Measurements from ENCODE around the gene PTPRD. TPM values are rescaled to one million over a fixed set of nuclear protein-coding genes. Genes with fewer than 3 reads are reported as not detected.

PTPRD gene
- total RNA-seq, 1 donor from 2014 or later = 6.1 TPM

DNA sequence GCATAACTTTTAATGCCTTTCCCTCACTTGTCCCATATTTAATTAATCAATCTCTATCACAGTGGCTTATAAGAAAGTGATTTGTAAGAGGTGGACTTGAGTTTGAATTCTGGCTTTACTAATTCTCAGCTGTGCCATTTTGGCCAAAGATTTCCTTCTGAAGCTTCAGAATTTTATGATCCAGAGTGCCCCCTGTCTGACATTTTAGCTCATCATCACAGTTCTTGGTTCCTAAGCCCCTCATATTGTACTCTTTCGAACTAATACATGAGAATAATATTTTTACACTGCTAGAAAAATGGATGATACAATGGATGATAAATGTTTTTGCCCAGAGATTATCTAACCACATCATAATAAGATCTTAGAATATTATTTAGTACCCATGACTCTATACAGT is 1014.1 kb downstream of the PTPRD start:
- intact Hi-C loops (cut with micrococcal nuclease) = no loop called here
- ATAC-seq = no peak
- no peak for DNase-seq

DNA sequence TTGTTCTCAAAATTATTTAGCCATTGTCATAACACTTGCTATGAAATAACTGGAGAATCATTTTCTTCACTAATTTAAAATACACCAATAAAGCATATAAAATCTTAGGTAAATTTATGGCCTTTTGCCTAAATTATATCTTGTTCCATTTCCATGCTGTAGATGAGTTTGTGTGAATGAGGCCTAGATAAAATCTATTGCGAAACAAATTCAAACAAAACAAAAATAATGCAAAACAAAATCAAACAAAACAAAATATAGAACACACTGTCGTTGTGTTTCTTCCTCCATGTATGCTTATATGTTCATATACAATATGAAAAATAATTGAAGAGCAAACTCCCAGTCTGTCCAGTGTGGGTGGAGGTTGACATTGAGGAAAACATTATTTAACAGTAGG is 1020.7 kb downstream of the PTPRD start:
- ATAC-seq (no peak), DNase-seq (no peak)
- intact Hi-C loops (cut with micrococcal nuclease) = no loop called here

DNA sequence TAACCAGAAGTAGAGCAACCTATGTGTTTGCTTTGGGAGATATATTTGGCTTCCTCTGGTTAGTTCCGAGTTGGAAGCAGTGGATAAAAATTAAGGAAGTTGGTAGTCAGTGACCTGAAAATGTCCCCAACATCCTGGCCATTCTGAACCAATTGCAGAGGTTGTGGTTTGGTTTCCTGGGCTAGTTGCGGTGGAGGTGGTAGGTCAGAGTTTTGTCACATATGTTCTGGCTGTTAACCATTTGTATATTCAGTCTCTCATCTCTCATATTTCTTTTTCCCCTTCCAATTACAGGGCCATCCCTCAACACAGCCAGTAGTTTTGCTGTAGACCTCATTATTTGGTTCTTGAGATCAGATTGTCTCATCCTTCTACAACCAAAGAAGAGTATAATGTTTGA is 1026.9 kb downstream of the PTPRD start:
- intact Hi-C loops (cut with micrococcal nuclease) = no loop called here
- ATAC-seq (no peak), DNase-seq (no peak)

DNA sequence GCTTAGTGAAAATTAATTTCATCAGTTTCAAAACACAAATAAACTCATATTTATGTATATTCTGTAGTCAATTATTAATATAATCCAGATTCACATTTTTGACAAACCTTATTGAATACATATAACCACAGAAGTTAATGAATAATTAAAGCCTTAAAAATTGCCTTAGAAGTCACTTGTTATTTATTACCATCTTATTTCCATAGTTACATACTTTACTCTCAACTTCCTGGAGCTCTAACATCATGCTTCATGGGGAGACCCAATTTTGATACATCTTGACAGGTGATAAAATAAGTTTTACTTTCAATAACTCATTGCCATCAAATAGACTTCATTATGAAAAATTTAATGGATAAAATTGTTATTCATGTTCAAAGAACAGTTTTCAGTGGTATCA is 1038.7 kb downstream of the PTPRD start:
- DNase-seq (no peak), ATAC-seq (no peak)
- intact Hi-C loops (cut with micrococcal nuclease) = no loop called here

DNA sequence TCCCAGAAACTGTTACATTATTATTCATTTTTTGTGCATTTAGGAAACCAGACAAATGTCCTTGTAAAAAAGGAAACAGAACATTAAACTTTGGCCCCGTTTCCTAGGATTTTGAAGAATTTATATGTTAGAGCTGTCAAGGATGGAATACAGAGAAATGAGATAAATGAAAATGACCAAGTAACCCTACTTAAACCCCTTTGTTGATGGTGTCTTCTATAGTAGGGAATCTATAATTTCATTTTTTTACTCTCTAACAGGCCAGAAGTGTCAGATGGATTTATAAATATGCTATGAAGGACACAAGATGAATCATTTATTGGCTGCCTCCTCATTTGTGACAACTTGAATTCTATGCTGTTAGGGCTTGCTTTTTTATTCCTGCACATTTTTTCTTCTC is 1047.1 kb downstream of the PTPRD start:
- no peak for ATAC-seq
- intact Hi-C loops (cut with micrococcal nuclease) = no loop called here
- DNase-seq = no peak

DNA sequence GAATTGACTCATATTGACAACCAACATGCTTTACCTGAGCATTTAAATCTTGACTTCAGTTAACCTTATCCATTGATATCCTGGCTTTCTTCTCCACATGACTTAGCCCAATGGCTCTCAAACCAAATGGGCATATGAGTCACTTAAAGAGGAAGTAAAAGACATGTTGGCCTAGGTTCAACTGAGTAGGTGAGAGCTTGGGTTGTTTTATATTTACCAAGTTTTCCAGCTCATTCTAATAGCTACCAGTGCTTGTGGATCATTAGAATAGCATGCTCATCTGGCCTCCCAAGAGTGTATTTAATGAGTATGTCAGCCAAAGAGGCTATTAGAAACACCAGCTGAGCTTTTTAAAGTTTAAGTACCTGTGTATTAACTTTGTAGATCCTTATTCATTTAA is 1049.0 kb downstream of the PTPRD start:
- intact Hi-C loops (cut with micrococcal nuclease) = no loop called here
- DNase-seq (no peak), ATAC-seq (no peak)

DNA sequence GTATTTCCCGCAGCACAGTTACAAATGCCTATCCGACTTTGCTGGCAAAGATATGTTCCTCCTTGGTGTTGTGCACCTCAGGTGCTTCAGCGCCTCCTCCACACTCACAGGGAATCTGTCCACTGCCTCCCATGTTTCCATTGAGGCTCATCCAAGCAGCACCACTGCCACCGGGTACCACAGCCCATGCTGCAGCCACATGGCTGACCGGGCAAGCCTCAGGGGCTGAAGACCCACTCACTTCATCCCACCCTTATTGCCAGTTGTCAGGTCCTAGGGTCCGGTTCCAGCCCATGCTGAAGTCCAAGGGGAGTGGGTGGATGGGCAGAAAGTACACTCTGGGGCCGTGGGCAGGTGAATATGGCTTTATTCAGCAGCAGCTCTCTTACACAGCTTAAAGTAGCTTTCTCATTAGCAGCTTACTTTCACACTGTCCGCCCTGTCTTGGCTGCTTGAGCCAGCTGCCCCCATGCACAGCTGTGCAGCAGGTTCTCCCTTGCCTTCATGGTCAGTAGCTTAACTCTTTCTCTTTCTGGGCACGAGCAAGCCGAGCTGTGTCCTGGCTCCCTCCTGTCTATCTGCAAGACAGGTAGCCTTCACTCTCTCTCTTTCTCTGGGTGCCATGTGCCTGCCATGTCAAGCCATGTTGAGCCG is 1052.3 kb downstream of the PTPRD start:
- ATAC-seq (no peak), DNase-seq (no peak)
- intact Hi-C loops (cut with micrococcal nuclease) = no loop called here

DNA sequence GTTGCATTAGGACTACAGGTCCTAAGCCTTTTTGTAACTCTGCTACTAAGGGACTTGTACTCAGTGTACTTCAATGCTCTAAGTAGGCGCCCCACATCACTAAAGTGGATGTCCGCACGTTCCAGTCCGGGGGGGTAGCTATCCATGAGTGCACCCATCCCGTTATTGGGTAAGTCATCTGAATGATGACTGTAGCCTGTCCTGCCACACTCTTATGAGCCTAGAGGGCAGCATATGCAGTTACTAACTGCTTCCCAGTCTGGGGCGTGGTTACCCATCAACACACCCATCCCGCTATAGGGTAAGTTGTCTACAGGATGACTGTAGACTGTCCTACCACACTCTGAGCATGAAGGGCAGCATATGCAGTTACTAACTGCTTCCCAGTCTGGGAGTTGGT is 1053.9 kb downstream of the PTPRD start:
- no peak for DNase-seq
- intact Hi-C loops (cut with micrococcal nuclease) = no loop called here
- ATAC-seq = no peak

DNA sequence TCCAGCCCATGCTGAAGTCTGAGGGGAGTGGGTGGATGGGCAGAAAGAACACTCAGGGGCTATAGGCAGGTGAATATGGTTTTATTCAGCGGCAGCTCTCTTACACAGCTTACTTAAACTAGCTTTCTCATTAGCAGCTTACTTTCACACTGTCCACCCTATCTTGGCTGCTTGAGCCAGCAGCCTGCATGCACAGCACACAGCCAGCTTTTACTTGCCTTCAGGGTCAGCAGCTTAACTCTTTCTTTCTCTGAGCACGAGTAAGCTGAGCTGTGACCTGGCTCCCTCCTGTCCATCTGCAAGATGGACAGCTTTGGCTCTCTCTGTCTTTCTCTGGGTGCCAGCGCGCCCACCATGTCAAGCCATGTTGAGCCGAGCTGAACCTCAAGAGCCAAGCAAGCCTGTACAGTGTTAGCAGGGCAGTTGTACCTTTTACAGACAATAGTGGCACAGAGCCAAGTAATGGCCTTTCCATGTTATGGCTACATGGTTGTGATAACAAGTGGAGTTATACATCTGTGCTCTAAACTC is 1054.9 kb downstream of the PTPRD start:
- ATAC-seq (no peak), DNase-seq (no peak)
- intact Hi-C loops (cut with micrococcal nuclease) = no loop called here

DNA sequence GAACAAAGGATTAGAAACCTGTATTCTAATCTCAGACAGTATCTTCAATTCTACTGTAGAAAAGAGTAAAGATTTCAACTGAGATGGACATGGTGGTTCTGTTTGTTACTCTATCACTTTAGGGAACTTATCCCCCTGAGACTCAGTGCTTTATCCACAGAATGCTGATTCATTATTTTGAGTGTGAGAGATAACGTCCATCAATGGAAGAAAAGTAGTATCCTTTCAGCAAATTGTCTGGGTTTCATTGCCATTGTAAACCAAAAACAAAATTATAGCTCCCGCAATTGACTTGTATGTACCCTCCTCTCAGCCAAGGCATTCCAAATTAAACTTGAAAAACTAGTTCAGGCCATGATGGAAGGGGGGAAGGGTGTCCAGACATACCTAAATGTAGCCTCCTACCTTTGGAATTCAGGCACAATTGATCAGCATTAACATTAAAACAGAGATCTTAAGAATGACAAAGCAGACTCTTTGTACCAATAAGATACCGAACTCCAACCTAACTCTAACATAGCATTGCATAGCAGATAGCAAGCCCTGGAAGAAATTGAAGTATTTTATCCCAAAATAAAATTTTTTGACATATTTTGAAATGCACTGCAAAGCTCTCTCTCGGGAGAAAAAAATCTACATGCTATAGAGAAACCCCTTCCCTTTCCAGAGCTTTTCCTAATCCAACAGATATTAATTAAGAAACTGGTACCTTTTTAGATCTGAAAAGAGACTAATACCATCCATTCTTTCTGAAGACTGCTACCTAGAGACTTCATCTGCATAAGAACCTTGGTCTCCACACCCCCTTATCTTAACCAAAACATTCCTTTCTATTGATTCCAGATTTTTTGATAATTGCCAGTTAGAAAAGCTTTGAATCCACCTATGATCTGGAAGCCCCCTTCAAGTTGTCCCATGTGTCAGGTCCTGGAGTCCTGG is 1055.7 kb downstream of the PTPRD start:
- intact Hi-C loops (cut with micrococcal nuclease) = no loop called here
- ATAC-seq = no peak
- DNase-seq = no peak

DNA sequence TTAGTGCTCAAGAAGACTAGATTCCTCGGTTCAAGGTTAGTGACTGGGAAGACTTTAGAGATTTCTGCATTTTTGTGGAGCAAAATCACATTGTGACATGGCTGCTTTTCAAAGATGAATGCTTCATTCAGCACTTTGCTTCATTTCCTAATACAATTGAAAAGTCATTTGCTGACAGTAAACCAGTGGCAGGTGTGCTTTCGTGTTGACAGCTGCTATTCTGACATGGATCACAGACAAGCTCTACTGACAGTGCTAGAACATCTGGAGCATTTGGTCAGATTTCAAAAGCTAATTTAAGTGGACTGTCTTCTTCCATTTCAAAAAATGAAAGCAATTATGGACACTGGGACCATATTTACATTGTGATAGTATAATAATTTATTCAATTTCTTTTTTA is 1060.1 kb downstream of the PTPRD start:
- no peak for ATAC-seq
- intact Hi-C loops (cut with micrococcal nuclease) = no loop called here
- DNase-seq = no peak

DNA sequence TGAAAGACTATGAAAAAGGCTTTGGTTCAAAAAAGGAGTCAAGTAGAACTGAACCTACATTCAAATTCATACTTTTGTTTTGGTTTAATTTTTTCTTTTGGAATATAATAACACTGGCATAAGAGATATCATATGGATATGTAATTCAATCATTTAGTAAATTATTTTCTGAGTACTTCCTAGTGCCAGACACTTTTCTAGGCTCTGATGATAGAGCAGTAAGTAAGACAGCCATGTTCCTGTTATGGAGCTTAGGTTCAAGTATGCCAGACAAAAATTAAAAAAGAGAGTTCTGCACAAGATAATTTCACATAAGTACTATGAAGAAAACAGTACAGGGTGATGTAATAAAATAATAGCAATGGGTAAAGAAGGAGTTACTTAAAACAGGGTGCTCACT is 1074.0 kb downstream of the PTPRD start:
- DNase-seq (no peak), ATAC-seq (no peak)
- intact Hi-C loops (cut with micrococcal nuclease) = no loop called here

DNA sequence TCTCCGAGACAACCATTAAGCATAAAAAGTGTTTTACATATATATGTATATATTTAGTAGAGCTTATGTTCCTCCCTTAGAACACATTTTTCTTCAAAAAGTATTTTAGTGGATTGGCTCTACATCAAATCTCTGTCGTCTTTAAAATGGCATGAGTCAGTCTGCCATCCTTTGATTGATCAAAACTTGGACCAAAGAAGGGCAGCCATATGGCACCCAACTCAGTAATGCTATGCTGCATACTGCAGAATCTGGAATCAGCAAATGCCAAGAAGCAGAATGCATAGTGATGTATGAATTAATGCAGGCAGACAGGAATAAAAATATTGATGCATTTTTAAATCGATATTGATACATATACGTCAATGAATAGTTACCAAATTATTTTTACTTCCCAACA is 1074.4 kb downstream of the PTPRD start:
- ATAC-seq = no peak
- intact Hi-C loops (cut with micrococcal nuclease) = no loop called here
- DNase-seq = no peak

DNA sequence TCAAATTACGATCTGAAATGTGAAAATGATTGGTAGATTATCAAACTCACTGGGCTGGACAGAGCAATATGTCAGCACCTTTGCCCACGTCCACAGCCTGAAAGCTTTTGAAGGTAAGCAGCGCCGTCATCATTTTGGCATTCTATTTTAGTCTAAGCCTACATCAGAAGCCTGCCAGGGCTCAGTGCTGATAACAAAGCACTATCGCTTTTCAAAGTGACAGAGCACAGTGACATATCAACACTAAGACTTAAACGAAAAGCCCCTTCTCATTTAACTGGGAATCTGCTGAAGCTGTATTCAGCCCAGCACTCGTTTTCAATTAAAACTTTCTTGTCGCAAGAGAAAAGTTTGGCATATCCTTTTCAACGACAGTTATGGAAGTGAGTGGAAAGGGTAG is 1076.3 kb downstream of the PTPRD start:
- intact Hi-C loops (cut with micrococcal nuclease) = no loop called here
- no peak for DNase-seq
- ATAC-seq = no peak

DNA sequence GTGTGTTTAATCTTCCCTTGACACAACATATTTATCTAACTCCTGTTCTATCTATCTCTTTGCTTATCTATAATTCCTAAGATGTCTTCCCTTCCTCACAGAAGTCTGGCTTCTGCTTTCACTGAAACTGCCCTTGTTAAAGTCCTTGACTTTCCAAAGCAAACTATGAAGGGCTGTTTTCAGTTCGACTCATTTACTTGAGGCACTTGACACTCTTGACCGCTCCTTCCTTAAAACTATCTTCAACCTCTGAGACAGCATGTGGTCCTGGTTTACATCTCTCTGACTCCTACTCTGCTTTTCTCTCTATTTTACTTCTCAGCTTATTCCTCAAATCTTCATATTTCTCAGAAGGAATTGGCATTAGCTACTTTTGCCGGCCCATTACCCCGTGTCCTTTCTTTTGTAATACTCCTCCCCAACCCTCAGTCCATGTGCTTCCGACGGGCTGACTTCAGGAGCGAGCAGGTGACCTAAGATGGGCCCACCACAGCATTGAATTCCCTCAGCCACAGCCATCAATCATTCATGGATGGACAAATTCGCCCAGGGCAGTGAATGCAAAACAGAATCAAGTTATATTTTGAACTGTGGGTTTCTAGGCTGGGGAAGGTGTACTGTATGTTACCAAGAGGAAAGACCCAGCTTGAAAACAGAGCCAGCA is 1089.2 kb downstream of the PTPRD start:
- no peak for ATAC-seq
- no peak for DNase-seq
- intact Hi-C loops (cut with micrococcal nuclease) = no loop called here

DNA sequence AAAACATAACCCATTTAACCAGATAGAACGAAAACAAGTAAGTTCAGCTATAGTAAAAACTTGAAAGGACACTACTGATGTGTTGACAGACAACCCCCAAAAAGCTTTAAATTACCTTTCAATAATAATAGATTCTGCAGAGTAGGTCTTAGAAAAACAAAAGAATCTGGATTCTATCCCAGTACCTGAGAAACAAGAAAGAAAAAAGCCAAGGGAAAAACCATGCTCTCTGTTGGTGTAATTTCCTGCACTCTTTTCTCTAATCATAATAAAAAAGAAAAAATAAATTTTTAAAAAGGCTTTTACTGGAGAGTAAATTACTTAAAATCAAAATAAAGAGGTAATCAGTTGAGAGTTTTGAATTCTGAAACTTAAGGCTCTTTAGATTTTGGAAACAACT is 1090.4 kb downstream of the PTPRD start:
- DNase-seq (no peak), ATAC-seq (no peak)
- intact Hi-C loops (cut with micrococcal nuclease) = no loop called here

DNA sequence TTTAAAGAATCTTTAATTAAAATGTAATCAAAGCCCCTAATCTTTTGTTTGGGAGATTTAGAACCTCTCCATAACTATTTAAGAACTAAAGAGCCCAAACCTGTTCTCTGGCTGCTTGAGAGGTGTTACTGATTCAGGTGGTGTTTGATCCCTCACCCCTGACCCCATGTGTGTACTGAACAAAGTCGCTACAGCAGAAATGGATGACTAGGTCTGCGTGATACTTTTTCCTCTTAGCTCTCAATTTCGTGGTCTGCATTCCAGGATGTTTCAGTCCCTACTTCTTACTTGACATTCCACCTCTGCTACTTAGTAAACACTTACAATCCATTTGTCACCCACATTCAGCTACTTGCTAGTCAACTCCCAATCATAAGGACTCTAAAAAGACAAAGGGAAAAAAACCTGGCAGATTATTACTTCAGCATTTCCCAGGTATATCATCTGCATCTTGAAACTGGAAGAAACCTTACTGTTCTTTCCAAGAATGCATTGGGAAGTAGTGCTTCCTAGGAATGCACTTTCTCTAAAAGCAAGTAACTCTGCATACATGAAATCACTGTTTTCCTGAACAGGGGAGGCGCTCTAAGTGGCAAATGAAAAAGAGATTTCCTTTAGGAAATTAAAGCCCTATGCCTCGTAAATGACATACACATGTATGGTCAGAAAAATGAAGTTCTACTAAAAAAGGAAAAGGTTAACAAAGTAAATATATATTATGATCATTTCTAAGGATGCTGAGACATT is 1091.6 kb downstream of the PTPRD start:
- DNase-seq (no peak), ATAC-seq (no peak)
- intact Hi-C loops (cut with micrococcal nuclease) = no loop called here

DNA sequence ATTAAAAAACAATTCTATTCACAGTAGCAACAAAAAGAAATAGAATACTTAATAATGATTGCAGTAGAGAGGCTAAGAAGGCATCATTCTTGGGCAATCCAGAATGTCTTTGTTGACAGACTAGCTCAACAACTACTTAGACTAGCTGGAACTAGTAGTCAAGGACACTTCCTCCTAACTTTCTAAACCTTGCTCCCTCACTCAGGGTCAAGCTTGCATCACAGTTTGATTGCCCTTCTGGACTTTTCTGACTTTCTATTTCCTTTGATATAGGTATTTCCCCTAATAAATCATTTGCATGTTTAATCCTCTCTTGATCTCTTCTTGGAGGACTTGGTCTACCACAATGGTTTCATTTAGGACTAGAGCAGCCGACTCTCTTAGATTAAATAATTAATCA is 1107.9 kb downstream of the PTPRD start:
- ATAC-seq = no peak
- intact Hi-C loops (cut with micrococcal nuclease) = no loop called here

DNA sequence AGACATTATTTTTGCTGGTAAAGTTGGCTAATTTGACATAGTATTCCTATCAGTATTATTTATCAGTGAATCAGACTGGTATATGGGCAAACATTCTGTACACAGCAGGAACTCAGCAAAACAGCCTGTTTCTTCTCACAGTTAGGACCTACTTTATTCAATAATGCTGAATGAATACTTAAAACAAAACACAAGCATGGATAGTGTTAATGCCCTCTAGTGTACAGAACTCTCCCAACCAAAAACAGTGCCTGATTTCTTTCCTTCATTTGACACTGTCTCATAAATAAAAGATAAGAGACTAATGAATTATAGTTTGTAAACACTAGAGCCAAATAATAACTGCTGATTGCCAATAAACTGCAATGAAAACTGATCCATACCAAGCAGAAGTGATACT is 1113.3 kb downstream of the PTPRD start:
- ATAC-seq (no peak), DNase-seq (no peak)
- intact Hi-C loops (cut with micrococcal nuclease) = no loop called here

More for the DNA sequence above, 1107.9 kb downstream of the PTPRD start:
- no peak for DNase-seq

Data from left ventricle myocardium superior (tissue), 1 donor.